Stimulated activated naive CD4-positive, alpha-beta T cell (primary cell): ENCODE data around the gene CHST15.

Source experiments
- DNase-seq, 6 experiments: peaks; one replicate each; lab custom pipeline; 2025; lab: John Stamatoyannopoulos, UW

CHST15 gene

DNA sequence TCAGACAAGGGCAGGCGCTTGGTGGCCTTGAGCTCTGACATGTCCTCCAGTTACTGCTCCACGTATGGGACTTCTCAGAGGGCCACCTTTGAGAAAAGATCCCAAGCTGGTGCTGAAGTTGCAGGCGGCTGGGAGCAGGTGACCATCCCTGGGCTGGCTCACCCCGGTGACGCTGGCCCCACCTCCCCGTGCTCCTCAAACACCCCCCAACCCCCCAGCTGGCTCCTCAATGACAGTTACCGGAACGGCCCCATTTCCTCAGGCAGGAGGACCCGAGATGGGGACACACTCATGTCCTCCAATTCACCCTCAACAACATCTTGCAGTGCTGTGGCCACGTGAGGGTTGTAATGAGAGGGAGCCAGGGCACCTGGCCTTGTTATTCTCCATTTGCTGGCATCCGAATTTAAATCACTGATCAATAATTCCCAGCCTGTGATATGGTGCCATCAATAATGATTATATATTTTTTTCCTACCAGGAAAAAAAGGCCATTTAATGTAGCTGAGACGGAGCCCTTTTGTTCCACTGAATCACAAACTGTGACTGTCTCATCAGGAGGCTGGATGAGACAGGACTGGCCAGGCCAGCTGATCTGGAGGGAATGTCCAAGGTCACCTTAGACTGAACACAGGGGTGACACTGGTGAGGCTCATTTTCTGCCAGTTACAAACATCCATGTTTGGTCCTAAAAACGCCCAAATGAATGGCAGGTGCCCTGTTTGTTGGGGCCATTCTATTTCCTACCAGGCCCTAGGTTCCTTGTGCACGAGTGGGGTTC lies 64.5 kb downstream of the CHST15 start:
- DNase-seq, result no peak

DNA sequence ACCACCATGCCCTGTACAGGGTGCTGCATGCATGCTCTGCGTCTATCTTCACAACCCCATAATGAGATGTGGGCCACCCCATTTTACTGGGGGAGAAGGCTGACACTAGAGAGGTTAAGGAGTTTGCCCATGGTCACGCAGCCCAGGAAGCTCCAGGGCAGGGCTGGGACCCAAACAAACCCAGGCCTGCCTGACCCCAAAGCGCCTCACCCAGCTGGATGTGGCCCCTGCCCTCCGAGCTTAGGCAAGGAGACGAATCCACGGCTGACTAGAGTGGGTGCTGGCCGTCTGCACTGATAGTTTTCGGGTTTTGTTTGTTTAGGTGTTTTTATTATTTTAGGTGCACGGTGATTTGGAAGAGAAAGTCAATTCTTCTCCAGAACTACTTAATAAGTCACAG lies 65.7 kb downstream of the CHST15 start:
- no peak for DNase-seq

DNA sequence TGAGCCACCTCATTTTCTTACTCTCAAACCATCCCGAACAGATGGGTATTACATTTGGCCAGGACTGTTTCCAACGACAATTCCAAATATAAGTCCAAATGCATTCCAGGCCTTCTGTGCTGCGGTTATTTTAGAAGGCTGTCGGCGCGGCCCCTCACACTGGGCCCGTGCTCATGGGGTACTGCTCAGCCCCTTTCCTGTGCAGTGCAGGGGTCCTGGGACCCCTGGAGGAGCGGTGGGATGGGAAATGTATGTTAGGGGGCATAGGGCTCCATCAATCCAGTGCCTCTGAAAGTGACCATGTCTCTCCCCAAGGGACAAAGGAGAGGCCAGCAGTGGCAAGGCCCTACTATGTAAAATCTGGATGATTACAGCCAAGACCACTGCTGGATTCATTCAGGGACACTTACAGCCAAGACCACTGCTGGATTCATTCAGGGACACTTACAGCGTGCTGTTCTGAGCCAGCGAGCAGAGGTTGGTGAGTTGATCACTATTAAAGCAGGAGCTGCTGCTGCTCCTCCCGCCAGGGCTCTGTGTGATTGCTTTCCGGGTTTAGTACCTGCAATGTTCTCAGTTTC lies 66.3 kb downstream of the CHST15 start:
- DNase-seq, result no peak

DNA sequence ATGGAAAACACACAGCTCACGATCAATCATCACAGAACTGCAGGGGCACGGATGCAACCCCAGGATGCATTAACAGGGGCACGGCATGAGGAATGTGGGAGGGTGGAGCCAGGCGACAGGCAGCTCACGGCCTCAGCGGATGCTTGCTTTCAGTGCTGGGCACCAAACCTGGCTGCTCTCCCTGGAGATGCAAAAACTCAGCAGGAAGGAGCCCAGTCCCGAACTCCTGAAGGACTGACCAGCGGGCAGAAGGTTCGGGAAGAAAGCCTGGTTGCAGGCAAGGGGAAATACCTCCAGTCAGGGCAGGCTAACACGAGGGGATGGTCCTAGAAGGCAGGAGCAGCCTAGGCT lies 66.8 kb downstream of the CHST15 start:
- no peak for DNase-seq

DNA sequence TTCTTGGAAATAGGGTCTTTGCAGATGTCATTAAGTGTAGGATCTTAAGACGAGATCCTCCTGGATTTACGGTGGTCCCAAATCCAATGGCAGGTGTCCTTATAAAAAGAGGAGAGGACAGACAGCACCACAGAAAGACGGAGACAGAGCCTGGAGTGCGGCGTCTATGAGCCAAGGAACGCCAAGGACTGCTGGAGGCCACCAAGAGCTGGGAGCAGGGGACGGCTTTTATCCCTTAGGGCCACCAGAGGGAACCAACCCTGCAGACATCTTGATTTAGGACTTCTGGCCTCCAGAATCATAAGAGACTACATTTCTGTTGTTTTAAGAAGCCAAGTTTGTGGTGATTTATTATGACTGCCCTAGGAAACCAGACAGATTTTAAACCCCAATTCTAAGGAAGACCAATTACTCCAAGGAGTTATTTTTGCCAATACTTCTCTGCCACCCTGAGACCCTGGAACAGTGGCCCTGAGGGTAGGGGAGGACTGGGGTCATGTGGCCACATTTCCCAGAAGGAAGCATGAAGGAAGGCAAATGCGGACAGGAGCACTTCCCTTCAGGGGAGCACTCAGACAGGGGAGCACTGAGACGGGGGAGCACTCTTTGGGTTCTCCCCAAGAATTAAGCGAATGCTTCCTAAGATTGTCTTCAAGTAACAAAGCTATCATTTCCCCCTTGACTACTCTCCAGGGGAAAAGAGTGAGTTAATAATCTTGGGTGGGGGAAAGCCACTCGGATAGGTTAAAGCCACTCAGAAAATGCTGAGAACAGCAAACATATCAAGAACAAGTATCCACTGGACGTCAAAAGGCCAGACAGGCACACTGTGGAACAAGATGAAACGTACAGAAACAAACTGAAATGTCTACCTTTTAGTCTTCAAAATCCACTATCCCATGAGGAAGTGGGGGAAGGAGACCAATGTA lies 67.5 kb downstream of the CHST15 start:
- DNase-seq, result no peak

DNA sequence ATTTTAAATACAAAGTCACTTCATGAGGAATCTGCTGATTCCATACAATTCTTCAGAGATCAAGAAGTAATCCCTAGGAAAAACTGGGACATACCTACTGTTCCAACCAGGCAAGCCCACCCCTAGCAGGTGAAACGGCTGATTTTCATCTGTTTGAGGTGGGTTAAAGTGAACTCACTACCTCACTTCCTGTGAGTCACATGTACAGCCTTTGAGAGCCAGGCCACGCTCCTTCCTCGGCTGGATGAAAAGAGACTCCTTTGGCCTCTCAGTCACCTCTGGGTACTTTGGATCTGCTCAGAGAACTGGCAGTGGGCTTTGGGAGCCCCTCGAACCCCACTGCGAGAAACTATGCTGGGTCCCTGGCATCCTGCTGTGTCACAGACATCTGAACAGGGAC lies 68.2 kb downstream of the CHST15 start:
- no peak for DNase-seq

DNA sequence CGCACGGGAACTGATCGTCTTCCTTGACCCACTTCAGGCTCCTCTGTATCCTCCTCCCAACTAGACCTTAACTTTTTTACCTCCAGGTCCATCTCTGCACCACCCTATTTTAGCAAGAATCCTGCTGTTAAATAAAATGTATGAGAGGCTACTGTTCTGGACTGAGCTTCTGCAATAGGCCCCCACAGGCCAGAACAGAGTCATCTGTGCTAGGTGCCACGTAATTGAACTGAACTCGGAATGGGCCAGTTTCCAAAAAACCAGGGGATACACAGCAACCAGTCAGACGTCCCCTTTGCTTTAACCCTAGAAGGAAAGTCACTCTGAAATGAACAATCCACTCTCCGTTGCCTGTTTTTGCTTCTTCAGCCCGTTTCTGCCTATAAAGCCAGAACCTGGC lies 71.3 kb downstream of the CHST15 start:
- no peak for DNase-seq

DNA sequence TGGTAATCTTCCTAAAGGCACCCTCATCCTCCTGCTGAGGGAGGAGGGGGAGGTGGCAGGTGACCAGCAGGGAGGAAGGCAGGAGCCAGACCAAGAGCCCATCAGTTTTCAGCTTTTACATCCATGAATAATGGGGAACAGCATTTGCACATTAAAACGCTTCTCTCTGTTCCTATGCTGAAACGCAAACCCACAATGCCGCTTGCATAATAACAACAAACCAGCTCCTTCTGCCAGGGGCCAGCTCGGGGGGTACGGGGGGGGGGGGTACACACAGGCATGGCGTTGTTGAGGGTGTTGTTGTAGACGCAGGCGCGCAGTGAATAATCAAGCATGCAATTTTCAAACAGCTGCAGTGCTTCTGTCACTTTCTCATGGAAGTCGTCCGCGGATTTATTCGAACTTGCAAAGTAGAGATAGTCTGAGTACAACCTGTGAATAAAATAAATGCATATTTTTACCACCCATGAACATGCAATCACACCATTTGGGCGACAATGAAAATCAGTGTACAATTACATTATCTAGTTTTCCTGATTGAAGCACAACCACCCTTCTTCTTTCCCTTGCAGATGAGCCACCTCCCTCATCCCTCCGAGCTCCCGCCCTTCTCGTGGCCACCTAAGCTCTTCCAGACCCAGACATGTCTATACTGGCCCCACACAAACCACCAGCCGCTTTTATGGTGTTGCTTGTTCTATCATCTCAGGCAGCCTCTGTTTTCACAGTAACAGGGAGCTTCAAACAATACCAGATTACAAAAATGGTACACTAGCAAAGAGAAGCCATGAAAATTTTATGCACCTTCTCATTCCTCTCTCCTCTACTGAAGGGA lies 72.2 kb downstream of the CHST15 start:
- no peak for DNase-seq

DNA sequence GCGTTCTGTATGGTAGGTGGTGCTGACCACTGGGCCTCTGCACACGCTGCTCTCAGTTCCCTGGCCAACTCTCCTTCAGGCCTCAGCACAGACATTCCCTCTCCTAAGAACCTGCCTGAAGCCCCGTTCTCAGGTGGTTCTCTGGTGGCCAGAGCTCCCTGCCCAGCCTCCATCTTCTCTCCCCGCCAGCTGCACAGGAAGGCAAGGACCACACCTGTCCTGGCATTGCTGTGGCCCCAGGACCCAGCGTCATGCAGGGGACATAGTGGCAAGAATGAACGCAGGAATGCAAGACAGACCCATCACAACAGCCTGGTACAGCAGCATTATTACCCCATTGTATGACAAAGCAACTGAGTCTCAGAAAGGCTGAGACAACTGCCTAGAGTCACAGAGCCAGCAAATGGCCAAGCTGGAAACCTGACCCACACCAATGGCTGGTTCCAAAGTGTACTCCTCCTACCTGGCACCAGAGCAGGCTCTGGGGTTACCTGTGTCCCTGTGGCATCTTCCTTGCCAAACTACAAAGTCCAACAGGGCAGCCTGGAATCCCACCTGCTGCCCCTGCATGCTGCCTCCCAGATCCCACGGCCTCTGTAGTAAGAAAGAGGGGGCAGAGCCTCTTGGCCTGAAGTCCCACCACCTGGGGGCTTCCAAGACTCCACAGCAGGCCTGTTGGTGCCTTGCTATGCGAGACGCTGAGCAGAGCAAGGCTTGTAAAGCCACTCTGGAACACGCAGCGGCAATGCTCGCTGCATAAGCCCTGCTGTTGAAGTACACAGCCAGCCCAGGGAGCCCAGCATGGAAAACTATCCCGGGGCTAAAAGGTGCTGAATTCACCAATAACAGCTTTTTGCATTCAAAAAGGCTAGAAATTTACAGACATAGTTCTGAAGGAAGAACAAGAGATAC lies 73.3 kb downstream of the CHST15 start:
- DNase-seq, result no peak

DNA sequence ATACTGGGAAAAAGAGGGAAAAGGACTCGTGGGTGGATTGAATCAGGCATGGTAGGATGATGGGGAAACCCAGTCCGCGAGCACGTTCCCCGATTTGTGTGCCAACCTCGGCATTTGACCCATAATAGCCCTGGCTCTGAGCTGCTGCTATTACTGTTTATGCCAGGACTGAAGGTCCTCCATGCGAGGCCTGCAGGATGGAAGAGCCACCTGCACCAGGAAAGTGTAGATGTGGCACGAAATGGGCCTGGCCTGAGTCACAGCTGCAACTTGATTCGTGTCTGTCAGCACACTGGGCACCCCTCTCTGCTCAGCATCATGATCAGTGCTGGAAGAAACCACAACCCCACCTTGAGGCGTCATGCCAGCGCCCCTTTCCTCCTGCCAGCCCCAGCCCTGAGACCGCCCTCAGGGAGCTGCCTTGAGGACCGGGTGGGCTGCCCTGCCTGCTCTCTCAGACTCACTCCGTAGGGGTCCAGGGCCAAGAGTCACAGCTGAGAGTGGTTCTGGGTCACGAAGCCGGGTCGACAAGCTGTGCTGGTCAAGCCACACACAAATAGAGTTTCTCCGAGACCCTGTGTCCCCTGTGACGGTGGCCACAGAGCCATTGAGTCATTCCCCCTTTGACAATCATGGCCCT lies 74.4 kb downstream of the CHST15 start:
- DNase-seq, result no peak

DNA sequence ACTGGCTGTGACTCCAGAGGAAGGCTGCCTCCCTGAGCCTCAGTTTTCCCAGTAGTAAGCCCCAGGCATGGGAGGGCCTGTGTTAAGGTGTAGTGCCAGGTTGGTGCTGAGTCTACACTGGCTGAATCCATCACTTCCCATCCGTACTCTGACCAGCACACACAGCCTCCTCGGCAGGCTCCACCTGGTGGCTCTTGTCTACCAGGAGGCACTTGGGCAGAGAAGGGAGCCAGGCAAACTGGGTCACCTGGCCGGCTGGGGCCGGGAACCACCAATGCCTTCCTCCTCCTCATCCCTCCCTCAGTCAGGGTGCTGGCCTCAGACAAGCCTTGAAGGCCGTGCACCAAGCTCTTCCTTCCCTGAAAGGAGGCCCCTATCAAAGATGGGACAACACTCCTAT lies 75.7 kb downstream of the CHST15 start:
- DNase-seq, result no peak

DNA sequence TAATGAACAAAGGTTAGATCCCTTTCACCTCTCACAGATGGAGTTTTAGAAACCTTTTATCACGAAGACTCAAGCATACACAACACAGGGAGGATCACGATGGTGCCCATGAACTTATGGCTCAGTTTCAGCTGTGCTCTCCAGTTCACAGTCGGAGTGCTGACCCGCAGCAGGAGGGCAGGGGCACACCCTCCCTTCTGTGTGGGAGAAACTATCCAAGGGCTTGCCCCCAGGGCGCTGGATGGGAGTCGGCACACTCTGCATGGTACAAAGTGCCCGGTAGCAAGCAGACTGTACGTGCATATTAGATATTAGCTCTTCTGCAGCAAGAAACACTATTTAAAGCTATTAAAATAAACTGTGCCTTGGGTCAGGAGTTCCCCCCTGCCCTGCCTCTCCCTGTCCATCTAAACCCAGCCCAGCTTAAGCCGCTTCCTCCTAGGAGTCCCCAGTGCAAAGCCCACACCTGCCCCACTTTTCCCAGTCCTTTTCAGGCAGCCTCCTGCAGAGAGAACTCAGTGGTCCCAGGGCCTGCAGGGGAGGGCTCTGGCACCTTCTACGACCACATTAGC lies 76.5 kb downstream of the CHST15 start:
- no peak for DNase-seq

DNA sequence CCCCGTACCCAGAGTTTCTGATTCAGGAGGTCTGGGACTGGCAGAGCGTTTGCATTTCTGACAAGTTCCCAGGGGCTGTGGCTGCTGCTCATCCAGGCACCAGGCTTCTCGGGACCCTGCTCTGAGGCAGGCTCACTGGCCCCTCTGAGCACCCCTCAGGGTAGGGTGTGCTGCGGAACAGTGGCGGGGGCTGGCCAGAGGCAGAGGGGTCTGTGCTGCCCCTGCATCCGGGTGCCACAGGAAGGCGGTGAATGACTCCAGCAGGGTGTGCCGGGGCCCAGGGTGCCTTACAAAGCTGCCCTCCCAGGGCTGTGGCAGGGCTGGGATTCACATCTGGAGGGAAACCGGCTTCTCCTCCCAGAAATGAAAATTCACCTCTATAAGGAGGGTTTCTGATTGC lies 77.4 kb downstream of the CHST15 start:
- no peak for DNase-seq

DNA sequence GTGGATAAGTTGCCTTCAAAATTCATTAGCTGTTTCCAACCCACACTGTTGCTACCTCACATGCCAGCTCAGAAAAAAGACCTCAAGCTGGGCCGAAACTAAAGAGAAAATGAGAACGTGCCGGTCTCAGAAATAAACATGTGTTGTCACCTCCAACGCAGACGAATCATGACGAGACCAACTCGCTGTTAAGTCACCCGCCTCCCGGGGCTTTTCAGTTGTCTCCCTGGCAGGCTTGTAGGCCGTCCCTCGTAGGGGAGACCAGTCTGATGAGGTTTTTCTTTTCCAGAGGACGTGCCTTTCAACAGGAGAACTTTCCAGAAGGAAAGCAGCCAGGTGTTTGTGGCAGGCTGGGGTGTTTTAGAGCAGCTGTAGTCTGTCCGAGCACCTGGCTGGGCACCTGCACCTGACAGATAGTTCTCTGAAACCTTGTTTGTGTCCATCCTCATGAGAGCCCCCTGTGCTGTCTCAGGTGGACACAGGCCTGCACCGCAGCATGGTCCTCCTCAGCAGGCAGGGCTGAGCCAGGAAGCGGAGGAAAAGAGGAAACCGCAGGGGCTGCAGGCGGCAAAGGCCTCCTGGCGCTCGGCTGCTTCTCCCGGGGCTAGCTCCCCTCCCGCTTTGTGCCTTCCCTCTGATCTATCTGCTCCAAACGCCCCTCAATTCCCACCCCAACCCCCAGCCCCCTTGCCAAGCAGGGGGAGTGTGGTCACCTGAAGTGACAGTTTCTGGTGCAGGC lies 78.8 kb downstream of the CHST15 start:
- DNase-seq, result no peak

DNA sequence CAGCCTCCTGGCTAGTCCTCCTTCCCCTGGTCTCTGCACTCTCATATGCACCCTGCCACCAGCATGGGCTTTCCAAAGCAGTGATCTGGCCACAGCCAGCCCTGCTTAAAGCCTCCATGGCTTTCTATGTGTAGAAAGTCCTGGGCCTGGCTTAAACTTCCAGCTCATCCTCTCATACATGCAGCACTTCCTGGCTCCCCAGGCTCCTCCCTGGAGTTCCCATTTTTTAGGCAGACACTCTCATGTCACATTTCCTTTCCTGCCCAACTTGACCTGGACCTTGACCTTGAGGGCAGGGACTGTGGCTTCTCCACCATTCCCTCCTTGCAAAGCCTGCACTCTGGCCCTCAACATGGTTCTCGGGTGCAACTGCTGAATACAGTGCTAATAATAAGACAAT lies 79.5 kb downstream of the CHST15 start:
- DNase-seq, result no peak

DNA sequence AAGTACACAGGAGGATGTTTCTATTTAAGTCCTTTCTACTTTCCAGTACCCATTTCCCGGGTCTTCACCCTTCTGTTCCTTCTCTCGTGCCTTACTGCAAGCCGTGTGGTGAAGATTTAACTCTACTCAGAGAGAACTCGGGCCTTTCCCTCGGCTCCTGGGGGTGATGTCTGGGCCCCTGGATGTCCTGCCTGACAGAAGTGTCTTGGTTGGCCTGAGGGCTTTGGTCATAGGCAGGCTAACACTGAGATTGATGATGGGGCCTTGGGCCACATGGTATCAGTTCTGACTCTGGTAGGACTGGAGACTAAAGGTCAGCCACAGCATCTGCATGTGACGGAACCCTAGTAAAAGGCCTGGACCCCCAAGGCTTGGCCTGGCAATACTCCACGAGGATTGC lies 80.4 kb downstream of the CHST15 start:
- DNase-seq, result no peak

DNA sequence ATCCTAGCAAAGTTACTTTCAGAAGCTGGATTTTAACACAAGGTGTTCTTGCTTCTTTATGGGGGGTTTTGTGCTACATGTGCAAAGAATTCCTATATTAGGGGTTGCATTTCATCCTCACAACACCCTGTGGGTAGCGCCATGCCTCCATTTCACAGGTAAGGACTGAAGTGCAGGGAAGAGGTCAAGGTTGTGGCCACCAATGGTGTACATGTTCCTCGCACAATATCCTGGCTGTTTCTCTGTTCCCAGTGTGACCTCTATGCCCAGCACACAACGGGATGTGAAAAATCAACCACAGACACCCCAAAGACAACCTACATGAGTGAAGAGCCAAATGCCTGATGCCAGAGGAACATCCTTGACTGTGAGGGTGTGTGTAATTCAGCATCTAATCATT lies 80.8 kb downstream of the CHST15 start:
- DNase-seq, result no peak

DNA sequence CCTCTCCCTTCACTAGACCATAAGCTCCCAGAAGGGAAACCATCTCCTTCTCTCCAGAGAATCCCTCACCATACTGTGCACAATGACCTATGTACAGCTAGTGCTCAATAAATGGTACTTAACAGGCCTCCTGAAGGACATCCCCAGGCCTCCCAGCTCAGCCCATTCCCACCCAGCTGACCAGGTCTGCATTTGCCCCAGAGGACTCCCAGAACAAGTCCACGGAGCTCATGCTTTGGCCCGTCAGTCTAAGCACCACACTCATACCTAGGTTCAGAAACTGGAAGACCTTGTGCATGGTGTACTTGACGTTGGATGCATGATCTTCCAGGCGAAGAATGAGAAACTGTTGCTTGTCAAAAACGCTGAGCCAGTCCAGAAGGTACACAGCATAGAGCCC lies 81.3 kb downstream of the CHST15 start:
- no peak for DNase-seq

DNA sequence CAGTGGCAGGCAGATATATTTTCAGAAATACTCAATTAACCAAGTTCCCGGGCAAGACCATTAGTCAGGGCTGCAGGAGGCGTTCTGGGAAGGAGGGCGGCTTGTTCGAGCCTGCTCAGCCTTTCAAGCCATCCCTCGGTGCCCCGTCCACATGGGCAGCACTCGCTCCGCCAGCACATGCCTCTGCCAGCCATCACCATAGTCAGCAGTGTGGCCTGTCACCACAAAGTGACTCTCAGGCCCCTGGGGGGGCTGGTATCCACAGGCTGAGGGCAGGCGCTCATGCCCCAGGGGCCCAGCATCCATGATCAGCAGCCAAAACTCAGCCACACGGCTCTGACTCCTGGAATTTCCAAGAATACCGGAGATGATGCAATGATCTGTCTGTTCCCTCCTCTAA lies 81.9 kb downstream of the CHST15 start:
- no peak for DNase-seq
